ENCODE data around the gene ANKRD29. TPM values are rescaled to one million over a fixed set of nuclear protein-coding genes. Genes with fewer than 3 reads are reported as not detected.
A peak's percentile ranks its signal among the peaks of the same experiment; 100 is the strongest.
"Not testable (repeated sequence)": the region's sequence is repeated elsewhere in the genome, so short reads cannot be mapped to it uniquely, and the experiment has no call there.

ANKRD29 gene
- total and polyA plus RNA-seq, 8 donors: 1.2 to 150 (median 10.6) TPM

GRCh38 chr18:23578891-23579653, 83.6 kb downstream of the ANKRD29 start:
- peaks cover 9 to 22% (median 14%) of the 10 kb centered on the region in 4 donors for H3K36me3 ChIP-seq
- H3K27ac ChIP-seq: peak overlapping the region; percentile 18 to 65 (median 52)
- intact Hi-C loops (cut with DNase I; ENCODE audit: low total_unique reads): no loop called here

GRCh38 chr18:23578067-23578701, 84.5 kb downstream of the ANKRD29 start:
- Histone ChIP-seq H3K36me3 (peaks cover 9 to 25% (median 15%) of the 10 kb centered on the region in 4 donors), H3K27me3 (no peaks in the 10 kb centered on the region), H3K4me3 (no peak overlapping the region), H3K9me3 (no peaks in the 10 kb centered on the region), H3K27ac (no peak overlapping the region), H3K4me1 (peaks cover 40 to 77% (median 62%) of the 10 kb centered on the region in 4 donors)
- TF ChIP-seq POLR2A (IDR thresholded peaks at IDR 0.05) (no peak), POLR2AphosphoS5 (IDR thresholded peaks at IDR 0.05) (no peak), EP300 (IDR thresholded peaks at IDR 0.05) (no peak), CTCF (IDR thresholded peaks at IDR 0.05) (no peak)
- DNase-seq: no peak
- 85 to 93% (median 91%) methylated on average over 6 of the region's 6 CpGs for WGBS, 5 donors
- intact Hi-C loops (cut with DNase I; ENCODE audit: low total_unique reads): no loop called here

More at GRCh38 chr18:23578891-23579653, 83.6 kb downstream of the ANKRD29 start:
- Histone ChIP-seq H3K4me1 (peaks cover 45 to 77% (median 65%) of the 10 kb centered on the region in 4 donors), H3K4me3 (no peak overlapping the region), H3K27me3 (no peaks in the 10 kb centered on the region), H3K9me3 (no peaks in the 10 kb centered on the region)
- TF ChIP-seq CTCF (IDR thresholded peaks at IDR 0.05) (no peak), POLR2AphosphoS5 (IDR thresholded peaks at IDR 0.05) (no peak), EP300 (IDR thresholded peaks at IDR 0.05) (no peak)
- WGBS, 5 donors: 70 to 83% (median 75%) methylated on average over 8 of the region's 8 CpGs
- DNase-seq: peak in 1 of 2 donors; percentile 44

GRCh38 chr18:23577521-23577920, 85.2 kb downstream of the ANKRD29 start:
- H3K27me3 ChIP-seq; H3K4me3 ChIP-seq; H3K9me3 ChIP-seq; DNase-seq; H3K27ac ChIP-seq; intact Hi-C loops (cut with DNase I; ENCODE audit: low total_unique reads): not testable (repeated sequence)
- 90 to 99% (median 97%) methylated on average over 12 to 24 of the region's 24 CpGs for WGBS, 5 donors
- Histone ChIP-seq H3K4me1 (peaks cover 44 to 73% (median 59%) of the 10 kb centered on the region in 4 donors), H3K36me3 (peaks cover 9 to 32% (median 22%) of the 10 kb centered on the region in 4 donors)

GRCh38 chr18:23575309-23575651, 87.4 kb downstream of the ANKRD29 start:
- DNase-seq: no peak
- no peaks in the 10 kb centered on the region for H3K27me3 ChIP-seq
- H3K27ac ChIP-seq: peak overlapping the region in 4 of 5 donors; percentile 39 to 63 (median 60)
- TF ChIP-seq EP300 (IDR thresholded peaks at IDR 0.05) (no peak), POLR2A (IDR thresholded peaks at IDR 0.05) (no peak), POLR2AphosphoS5 (IDR thresholded peaks at IDR 0.05) (no peak), CTCF (IDR thresholded peaks at IDR 0.05) (no peak)
- H3K36me3 ChIP-seq: peaks cover 14 to 51% (median 43%) of the 10 kb centered on the region in 4 donors
- H3K4me1 ChIP-seq: peaks cover 37 to 61% (median 46%) of the 10 kb centered on the region in 4 donors
- intact Hi-C loops (cut with DNase I; ENCODE audit: low total_unique reads): no loop called here
- H3K4me3 ChIP-seq: no peak overlapping the region
- H3K9me3 ChIP-seq: no peaks in the 10 kb centered on the region
- WGBS, 5 donors: 80 to 95% (median 88%) methylated on average over 7 of the region's 7 CpGs

Data from stomach (tissue), 9 donors.